HG03354 (cell line): ENCODE measurements around the gene ARHGAP19.

Experiments
- ATAC-seq: cut with Tn5 transposase; IDR thresholded peaks from one replicate; pipeline ENCODE4 v1.9.1; 2021; ENCODE audit warnings: mild to moderate bottlenecking; ENCODE audit not compliant: unreplicated experiment, poor library complexity, severe bottlenecking

The ARHGAP19 gene

DNA sequence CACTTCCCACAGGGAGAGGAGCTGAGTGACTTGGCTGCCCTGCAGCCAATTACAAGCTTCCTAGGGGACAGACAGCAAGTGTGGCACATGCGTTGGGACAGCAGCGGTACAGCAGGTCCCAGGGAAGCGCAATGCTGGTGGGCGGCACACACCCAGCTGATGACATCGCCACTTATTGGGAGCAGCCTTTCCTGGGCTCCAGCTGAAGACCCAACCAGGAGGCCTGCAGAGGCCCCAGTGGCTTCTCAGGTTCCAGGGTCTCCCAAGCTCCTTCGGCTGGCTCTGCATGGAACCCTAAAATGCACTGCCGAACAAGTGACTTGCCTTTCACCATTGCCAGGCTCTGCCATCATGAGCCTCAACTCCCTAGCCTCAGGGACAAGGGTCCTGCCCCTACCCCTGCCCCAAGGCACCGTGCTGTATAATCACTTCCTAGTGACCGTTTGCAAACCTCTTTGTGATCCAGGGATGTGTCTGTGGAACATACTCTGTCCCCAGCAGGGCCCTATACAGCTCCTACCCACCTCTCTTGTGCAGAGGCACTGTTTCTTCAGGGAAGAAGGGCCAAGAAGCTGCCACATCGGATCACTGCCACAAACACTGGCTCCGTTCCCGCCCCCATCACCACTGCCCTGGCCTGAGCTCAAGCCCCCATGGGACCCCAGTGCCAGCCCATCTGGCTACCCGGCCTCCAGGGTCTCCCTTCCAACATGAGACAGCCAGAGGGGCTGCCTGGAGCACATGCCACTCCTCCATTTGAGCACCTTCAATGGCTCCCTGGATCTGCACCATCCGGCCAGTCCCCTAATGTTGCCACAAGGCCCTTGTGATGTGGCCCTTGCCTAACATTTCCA, 87.4 kb downstream of the ARHGAP19 start:
- ATAC-seq = no peak

- ATAC-seq = no peak
Observed at GRCh38 chr10:97203220-97203619, 89.2 kb downstream of the ARHGAP19 start.

DNA sequence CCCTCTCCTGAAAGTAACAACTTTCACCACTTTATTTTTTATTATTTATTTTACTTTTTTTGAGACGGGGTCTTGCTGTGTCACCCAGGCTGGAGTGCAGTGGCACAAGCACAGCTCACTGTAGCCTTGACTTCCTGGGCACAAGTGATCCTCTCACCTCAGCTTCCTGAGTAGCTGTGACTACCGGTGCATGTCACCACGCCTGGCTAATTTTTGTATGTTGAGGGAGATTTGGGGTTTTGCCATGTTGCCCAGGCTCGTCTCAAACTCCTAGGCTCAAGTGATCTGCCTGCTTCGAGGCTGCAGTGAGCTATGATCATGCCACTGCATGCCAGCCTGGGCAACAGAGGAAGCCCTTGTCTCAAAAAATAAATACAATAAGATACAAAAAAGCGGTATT, 91.8 kb downstream of the ARHGAP19 start:
- no peak for ATAC-seq

GRCh38 chr10:97199152-97199551, 93.3 kb downstream of the ARHGAP19 start:
- ATAC-seq = no peak

DNA sequence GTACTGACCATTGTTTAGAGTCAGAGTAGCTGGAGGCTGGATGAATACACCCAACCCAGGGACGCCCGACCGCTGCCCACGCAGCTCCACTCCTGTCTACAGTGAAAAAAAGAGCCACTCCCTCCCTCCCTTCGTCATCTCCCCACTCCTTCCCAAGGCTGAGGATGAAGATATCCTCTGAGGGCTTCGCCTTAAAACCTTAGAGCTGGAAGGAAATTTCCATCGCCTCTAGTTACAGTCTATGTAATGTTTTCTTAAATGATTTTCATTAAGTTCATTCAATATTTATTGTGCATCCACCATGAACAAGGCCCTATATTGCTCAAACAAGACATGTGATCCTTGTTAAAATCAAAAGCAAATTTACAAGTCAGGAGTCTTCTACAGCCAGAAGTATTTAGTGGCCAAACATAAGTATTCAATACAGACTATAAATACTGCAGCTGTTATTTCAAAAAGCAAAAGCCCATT, 95.4 kb downstream of the ARHGAP19 start:
- ATAC-seq = no peak

DNA sequence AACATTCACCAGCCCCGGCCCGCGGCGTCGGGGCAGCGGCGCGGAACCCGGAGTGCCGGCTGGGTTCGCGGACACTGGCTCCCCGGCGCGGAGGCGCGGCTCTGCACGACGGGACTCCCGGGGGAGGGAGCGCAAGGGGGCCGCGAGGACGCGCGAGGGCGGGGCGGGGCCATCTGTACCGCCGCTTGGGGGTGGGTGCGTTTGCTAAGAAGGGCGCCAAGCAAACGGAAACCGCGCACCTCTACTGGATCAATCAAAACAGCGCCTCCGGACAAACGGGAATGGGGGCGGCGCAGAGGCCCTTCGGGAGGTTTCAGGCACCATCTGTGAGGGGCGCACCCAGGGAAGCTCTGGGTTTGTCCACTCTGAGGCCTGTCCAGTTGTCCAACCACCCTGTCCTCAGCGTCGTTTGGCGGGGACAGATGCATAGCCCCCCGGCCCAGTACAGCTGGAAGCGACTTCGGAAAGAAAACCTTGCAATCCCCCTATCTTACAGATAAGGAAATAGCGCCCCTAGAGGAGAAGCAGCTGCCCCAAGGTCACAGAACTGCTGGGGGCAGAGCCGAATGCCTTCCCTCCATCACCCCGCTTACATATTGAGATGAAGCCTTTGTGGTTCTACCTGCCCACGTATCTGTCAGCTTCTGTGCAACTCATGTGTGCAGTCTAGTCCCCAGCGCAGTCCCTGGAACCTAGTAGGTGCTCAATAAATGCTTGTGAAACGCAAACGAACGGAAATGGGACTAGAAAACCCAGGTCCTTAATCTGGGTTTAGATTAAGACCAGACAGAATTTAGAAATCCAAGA, 96.0 kb downstream of the ARHGAP19 start:
- peak; percentile 73 for ATAC-seq

DNA sequence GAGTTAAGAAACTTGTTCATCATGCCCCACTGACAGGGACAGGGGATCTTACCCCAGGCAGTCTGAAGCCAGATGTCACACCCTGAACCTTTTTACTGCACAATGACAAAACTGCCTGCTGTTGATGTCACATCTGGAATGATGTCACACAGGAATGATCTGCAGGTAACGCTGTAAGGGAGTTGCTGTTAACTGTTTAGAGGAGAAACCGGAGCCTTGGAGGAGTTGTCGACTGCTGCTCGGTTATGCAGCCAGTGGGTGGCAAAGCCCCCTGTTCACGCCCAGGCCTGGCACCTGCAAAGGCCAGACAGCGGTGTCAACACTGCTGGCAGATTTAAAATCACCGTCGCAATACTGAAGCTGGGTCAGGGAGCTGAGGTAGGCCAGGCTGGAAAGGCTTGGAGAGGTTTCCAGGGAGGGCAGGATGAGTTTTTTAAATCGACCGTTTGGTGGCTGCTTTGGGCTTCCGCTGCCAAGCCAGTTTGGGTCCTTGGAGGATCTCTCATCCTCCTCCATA, 96.7 kb downstream of the ARHGAP19 start:
- ATAC-seq = no peak

GRCh38 chr10:97192952-97193435, 99.4 kb downstream of the ARHGAP19 start:
- no peak for ATAC-seq

DNA sequence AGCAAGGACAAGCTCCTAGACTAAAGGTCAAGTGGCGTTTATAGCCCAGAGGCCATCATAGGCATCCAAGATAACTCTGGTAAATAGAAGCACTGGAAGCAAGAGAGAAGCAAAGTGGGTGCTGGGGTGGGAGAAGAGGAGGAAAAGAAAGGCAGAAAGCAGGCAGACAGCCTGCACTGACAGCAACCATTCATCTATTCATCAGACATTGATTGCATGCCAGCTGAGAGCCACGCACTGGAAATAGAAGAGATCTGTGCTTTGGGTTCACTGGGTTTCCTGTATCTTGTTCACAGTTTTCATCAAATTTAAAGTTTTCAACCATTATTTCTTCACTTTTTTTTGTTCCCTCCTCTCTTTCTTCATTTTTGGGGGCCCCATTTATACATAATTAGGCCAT, 102.0 kb downstream of the ARHGAP19 start:
- ATAC-seq = no peak

- no peak for ATAC-seq
Observed at GRCh38 chr10:97188261-97188711, 104.2 kb downstream of the ARHGAP19 start.

- ATAC-seq = no peak
Observed at GRCh38 chr10:97186911-97187310, 105.5 kb downstream of the ARHGAP19 start.

DNA sequence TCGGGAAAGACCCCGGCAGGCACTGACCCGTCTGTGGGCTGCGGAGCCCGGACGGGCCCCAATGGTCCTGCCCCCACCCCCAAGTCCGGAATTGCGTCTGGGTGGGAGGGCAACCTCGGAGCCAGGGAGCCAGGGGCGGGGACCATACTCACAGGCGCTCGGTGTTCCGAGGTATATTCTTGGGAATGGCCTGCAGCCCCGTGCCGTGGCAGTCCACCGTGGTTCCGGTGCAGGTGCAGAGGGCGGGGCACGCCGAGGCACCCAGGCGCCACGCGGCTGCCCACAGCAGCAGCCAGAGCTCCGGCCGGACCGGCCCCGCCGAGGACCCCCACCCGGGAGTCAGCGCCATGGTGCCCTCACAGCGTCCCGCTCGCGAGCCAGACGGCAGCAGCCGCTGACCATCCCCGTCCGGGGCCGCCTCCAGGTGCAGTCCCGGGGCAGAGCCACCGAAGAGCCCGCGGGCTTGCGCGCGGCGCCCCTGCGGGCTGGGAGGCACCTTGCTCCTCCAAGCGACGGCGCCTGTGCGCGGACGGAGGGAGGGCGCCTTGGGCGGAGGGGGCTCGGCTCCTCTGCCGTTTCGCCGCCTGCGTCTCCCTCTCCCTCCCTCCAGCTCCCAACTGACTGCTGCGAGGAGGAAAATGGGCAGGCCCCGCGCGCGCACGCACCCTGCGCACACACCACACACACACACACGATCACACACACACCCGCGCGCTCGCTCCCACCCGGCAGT, 106.9 kb downstream of the ARHGAP19 start, which contains the start of gene SLIT1:
TSS of gene SLIT1 (minus strand) at position 634 of the 733 bp plus-strand sequence. CDS start at position 349, 285 bp downstream.
- no peak for ATAC-seq

- no peak for ATAC-seq
Observed at GRCh38 chr10:97184971-97185325, 107.5 kb downstream of the ARHGAP19 start.

DNA sequence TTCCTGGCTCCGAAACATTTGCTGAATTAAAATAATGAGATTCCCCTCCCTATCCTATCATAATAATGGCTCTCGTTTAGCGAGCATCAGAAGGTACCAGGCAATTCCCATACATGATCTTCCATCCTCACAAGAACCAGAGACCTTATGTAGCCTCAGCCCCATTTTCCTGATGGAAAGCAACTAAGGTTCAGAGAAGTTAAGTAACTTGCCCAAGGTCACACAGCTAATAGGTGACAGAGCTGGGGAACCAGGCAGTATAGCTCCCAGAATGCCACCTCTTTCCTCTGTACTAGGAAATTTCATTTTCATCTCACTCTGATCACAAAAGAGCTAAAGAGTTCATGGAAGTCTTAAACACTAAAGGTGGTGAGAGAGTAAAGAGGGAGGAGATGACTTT, 109.1 kb downstream of the ARHGAP19 start:
- no peak for ATAC-seq

GRCh38 chr10:97182288-97182990, 110.0 kb downstream of the ARHGAP19 start:
- no peak for ATAC-seq

DNA sequence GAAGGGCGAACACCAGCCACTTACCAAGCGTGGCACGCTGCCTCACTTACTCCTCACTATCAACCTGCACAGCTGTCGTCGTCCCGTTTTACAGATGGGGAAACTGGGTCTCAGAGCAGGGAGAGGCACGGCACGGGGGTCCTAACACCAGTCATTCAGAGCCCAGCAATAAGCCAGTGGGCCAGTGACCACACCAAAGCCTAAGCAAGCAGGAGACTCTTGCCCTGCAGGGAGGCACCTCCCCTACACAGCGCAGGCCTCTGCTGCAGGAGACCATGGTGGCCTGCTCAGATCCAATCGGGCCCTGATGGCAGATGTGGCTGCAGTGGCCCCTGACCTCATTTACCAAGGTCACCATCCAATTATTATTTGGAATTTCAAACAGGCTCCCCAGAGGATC, 111.5 kb downstream of the ARHGAP19 start:
- ATAC-seq = no peak

GRCh38 chr10:97180363-97180755, 112.1 kb downstream of the ARHGAP19 start:
- no peak for ATAC-seq

GRCh38 chr10:97179731-97180362, 112.6 kb downstream of the ARHGAP19 start:
- no peak for ATAC-seq

- no peak for ATAC-seq
Observed at GRCh38 chr10:97179311-97179710, 113.1 kb downstream of the ARHGAP19 start.
